IMR-90 (cell line): ENCODE results near the gene LYPD3.
A peak's percentile ranks its signal among the peaks of the same experiment; 100 is the strongest.

Source experiments
- CTCF ChIP-seq: conservative IDR thresholded peaks from 2 replicates; pipeline ENCODE4 v1.5.1; 2012; ENCODE audit warnings: mild to moderate bottlenecking, low read depth, low read length, improper control_type of control experiment
- POLR2A ChIP-seq: IDR thresholded peaks from 2 replicates; pipeline ENCODE4 v1.6.1; 2012; ENCODE audit warnings: mild to moderate bottlenecking, low read depth, low read length

DNA sequence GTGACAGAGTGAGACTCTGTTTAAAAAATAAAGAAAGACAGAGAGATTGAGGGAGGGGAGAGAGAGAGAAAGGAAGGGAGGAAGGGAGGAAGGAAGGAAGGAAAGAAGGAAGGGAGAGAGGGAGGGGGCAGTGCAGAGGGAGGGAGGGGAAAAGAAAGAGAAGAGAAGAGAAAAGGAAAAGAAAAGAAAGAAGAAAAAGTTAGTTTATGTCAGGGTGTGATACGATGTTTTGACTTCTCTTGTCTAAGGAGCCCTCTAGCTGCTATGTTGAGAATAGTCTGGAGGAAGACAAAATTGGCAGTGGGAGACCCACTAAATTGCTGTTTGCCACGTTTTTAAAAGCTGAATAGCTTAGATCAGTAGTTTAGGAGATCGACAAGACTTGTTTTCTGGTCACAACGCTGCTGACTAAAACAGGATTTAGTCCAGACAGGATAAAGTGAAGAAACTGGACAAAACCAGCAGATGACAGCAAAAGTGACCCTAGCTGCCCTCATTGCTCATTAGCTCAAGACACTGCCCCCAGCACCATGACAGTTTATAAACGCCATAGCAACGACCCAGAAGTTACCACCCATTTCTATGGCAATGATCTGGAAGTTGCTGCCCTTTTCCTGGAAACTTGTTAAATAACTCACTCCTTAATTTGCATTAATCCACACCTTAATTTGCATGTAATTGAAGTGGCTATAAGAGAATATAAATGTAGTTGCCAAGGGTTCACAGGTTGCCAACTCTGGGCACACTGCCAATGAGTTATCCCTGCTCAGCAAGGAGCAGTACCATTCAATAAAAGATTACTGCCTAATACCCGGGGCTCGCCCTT is 39.6 kb downstream of the LYPD3 start:
- TF ChIP-seq CTCF (peak; percentile 51), POLR2A (no peak)
